HG03135 (cell line): ENCODE results near the gene PTPRN2.
"Not testable (repeated sequence)": the region's sequence is repeated elsewhere in the genome, so short reads cannot be mapped to it uniquely, and the experiment has no call there.

Experiments used
- ATAC-seq: cut with Tn5 transposase; IDR thresholded peaks from one replicate; pipeline ENCODE4 v1.9.1; 2021; ENCODE audit warnings: mild to moderate bottlenecking, moderate library complexity; ENCODE audit not compliant: unreplicated experiment

The PTPRN2 gene

GRCh38 chr7:158376146-158376838, 211.3 kb downstream of the PTPRN2 start:
- not testable (repeated sequence) for ATAC-seq

- no peak for ATAC-seq
Observed at GRCh38 chr7:158375034-158375433, 212.6 kb downstream of the PTPRN2 start.

GRCh38 chr7:158374586-158374985, 213.0 kb downstream of the PTPRN2 start:
- no peak for ATAC-seq

GRCh38 chr7:158374146-158374545, 213.5 kb downstream of the PTPRN2 start:
- no peak for ATAC-seq

GRCh38 chr7:158373476-158374133, 214.0 kb downstream of the PTPRN2 start:
- no peak for ATAC-seq

- no peak for ATAC-seq
Observed at GRCh38 chr7:158372400-158373342, 215.0 kb downstream of the PTPRN2 start.

- ATAC-seq, result no peak
Observed at GRCh38 chr7:158371856-158372255, 215.8 kb downstream of the PTPRN2 start.

- ATAC-seq, result no peak
Observed at GRCh38 chr7:158369866-158370265, 217.8 kb downstream of the PTPRN2 start.

- no peak for ATAC-seq
Observed at GRCh38 chr7:158369290-158369689, 218.3 kb downstream of the PTPRN2 start.

- ATAC-seq, result no peak
Observed at GRCh38 chr7:158368449-158368848, 219.2 kb downstream of the PTPRN2 start.

GRCh38 chr7:158367634-158367982, 220.0 kb downstream of the PTPRN2 start:
- ATAC-seq, result no peak

GRCh38 chr7:158366916-158367633, 220.5 kb downstream of the PTPRN2 start:
- ATAC-seq, result no peak

- ATAC-seq, result no peak
Observed at GRCh38 chr7:158366346-158366745, 221.3 kb downstream of the PTPRN2 start.

- ATAC-seq, result no peak
Observed at GRCh38 chr7:158365267-158365666, 222.4 kb downstream of the PTPRN2 start.

- no peak for ATAC-seq
Observed at GRCh38 chr7:158364451-158364850, 223.2 kb downstream of the PTPRN2 start.

GRCh38 chr7:158362912-158363905, 224.4 kb downstream of the PTPRN2 start:
- no peak for ATAC-seq

GRCh38 chr7:158362001-158362400, 225.6 kb downstream of the PTPRN2 start:
- no peak for ATAC-seq

GRCh38 chr7:158361326-158361946, 226.2 kb downstream of the PTPRN2 start:
- no peak for ATAC-seq

GRCh38 chr7:158358926-158359645, 228.5 kb downstream of the PTPRN2 start:
- ATAC-seq, result no peak
